IMR-90 (cell line): ENCODE measurements around the gene ZFP92. TPM values are rescaled to one million over a fixed set of nuclear protein-coding genes. Genes with fewer than 3 reads are reported as not detected.

Experiments used
- ATAC-seq: fragments of 200-7000 bp; cut with Tn5 transposase; 2 replicates; pipeline ENCODE4 v1.9.1; 2020; ENCODE audit warnings: low read depth, mild to moderate bottlenecking, moderate library complexity
- BruUV-seq: library from RNA; stranded (reverse); fragments of 400-500 nt; replicated peaks from 2 replicates; lab custom pipeline; 2021; lab: Mats Ljungman, UMichigan
- CTCF ChIA-PET: fragments of 300-600 bp; formaldehyde crosslinking; extraction: SDS; loops from one replicate; lab custom pipeline; 2021; ENCODE audit warnings: antibody characterized with exemption; lab: Yijun Ruan, JAX
- POLR2A ChIA-PET: fragments of 300-600 bp; sonication (Branson Sonifier 250); formaldehyde crosslinking; loops from one replicate; lab custom pipeline; 2022; ENCODE audit warnings: antibody characterized with exemption; ENCODE audit not compliant: unreplicated experiment; lab: Charles Lee
- DNase-seq: peaks from one replicate; pipeline ENCODE4 v3.0.0; 2013
- H2AFZ ChIP-seq: replicated peaks from 2 replicates; pipeline ENCODE3; 2013; ENCODE audit warnings: low read length, mild to moderate bottlenecking; ENCODE audit not compliant: poor library complexity
- H2AK5ac ChIP-seq: 2 replicates; pipeline ENCODE4 v1.6.1; 2013; ENCODE audit warnings: low read depth, low read length, inconsistent platforms
- H2AK9ac ChIP-seq: replicated peaks from 2 replicates; pipeline ENCODE3; 2013; ENCODE audit warnings: mild to moderate bottlenecking, low read depth, low read length, moderate library complexity; ENCODE audit not compliant: poor library complexity
- H2BK120ac ChIP-seq: 2 replicates; pipeline ENCODE4 v1.6.1; 2013; ENCODE audit warnings: low read depth, low read length, inconsistent platforms
- H2BK15ac ChIP-seq: 3 replicates; pipeline ENCODE4 v1.6.1; 2013; ENCODE audit warnings: low read depth, low read length, inconsistent platforms
- H2BK20ac ChIP-seq: 2 replicates; pipeline ENCODE4 v1.6.1; 2013; ENCODE audit warnings: low read depth, mild to moderate bottlenecking, inconsistent platforms, low read length, moderate library complexity
- H2BK5ac ChIP-seq: 2 replicates; pipeline ENCODE4 v1.6.1; 2013; ENCODE audit warnings: mild to moderate bottlenecking, low read depth, low read length, inconsistent platforms; ENCODE audit not compliant: poor library complexity, severe bottlenecking
- H3K14ac ChIP-seq: replicated peaks from 2 replicates; pipeline ENCODE4 v1.6.1; 2013; ENCODE audit warnings: low read depth, low read length, inconsistent platforms
- H3K18ac ChIP-seq: 2 replicates; pipeline ENCODE4 v1.6.1; 2013; ENCODE audit warnings: low read depth, low read length, control low read depth
- H3K23ac ChIP-seq: 2 replicates; pipeline ENCODE4 v1.6.1; 2013; ENCODE audit warnings: low read depth, low read length, inconsistent platforms
- H3K27ac ChIP-seq: 2 replicates; pipeline ENCODE4 v1.5.1; 2013; ENCODE audit warnings: mild to moderate bottlenecking, control low read depth, low read length; ENCODE audit not compliant: insufficient read depth
- H3K27me3 ChIP-seq: 2 replicates; pipeline ENCODE4 v1.6.1; 2013; ENCODE audit warnings: low read length; ENCODE audit not compliant: control insufficient read depth, insufficient read depth
- H3K36me3 ChIP-seq: 2 replicates; pipeline ENCODE4 v1.6.1; 2013; ENCODE audit warnings: low read length, mixed read lengths; ENCODE audit not compliant: control insufficient read depth, insufficient read depth
- H3K4ac ChIP-seq: 2 replicates; pipeline ENCODE4 v1.6.1; 2013; ENCODE audit warnings: low read depth, low read length, inconsistent platforms
- H3K4me1 ChIP-seq: 2 replicates; pipeline ENCODE4 v1.6.1; 2013; ENCODE audit warnings: low read length, mixed read lengths; ENCODE audit not compliant: control insufficient read depth, insufficient read depth
- H3K4me2 ChIP-seq: 2 replicates; pipeline ENCODE4 v1.6.1; 2013; ENCODE audit warnings: low read depth, mild to moderate bottlenecking, control low read depth, low read length, moderate library complexity
- H3K4me3 ChIP-seq: 2 replicates; pipeline ENCODE4 v1.5.1; 2013; ENCODE audit warnings: low read depth, mild to moderate bottlenecking, control low read depth, low read length, moderate library complexity; ENCODE audit not compliant: insufficient read depth
- H3K56ac ChIP-seq: 2 replicates; pipeline ENCODE4 v1.6.1; 2013; ENCODE audit warnings: low read length, inconsistent platforms; ENCODE audit not compliant: insufficient read depth; ENCODE audit errors: extremely low read depth
- H3K79me1 ChIP-seq, 2 experiments: 2 replicates each; pipeline ENCODE4 v1.6.1; 2013; ENCODE audit warnings: low read length in 2 of 2, inconsistent platforms in 1 of 2, low read depth in 1 of 2
- H3K9ac ChIP-seq: 2 replicates; pipeline ENCODE4 v1.6.1; 2013; ENCODE audit warnings: low read depth, low read length, control low read depth
- H3K9me1 ChIP-seq: 2 replicates; pipeline ENCODE4 v1.6.1; 2013; ENCODE audit warnings: low read length, inconsistent platforms; ENCODE audit not compliant: insufficient read depth
- H3K9me3 ChIP-seq: 2 replicates; pipeline ENCODE4 v1.6.1; 2013; ENCODE audit warnings: low read length; ENCODE audit not compliant: control insufficient read depth, insufficient read depth
- H4K20me1 ChIP-seq: 2 replicates; pipeline ENCODE4 v1.6.1; 2013; ENCODE audit warnings: low read length, inconsistent platforms; ENCODE audit not compliant: insufficient read depth
- H4K5ac ChIP-seq: 2 replicates; pipeline ENCODE4 v1.6.1; 2013; ENCODE audit warnings: mild to moderate bottlenecking, low read depth, low read length, control low read depth
- H4K8ac ChIP-seq, 2 experiments: 2 replicates each; pipeline ENCODE4 v1.6.1; 2013; ENCODE audit warnings: low read depth in 2 of 2, low read length in 2 of 2, control low read depth in 1 of 2, inconsistent platforms in 1 of 2
- H4K91ac ChIP-seq: 2 replicates; pipeline ENCODE4 v1.6.1; 2013; ENCODE audit warnings: low read depth, low read length, inconsistent platforms; ENCODE audit not compliant: insufficient read depth
- BHLHE40 ChIP-seq: fragments of 150-350 bp; IDR thresholded peaks from 2 replicates; pipeline ENCODE4 v1.6.1; 2016; ENCODE audit warnings: mild to moderate bottlenecking, low read depth, low read length
- CHD1 ChIP-seq: IDR thresholded peaks from 2 replicates; pipeline ENCODE4 v1.6.1; 2012; ENCODE audit warnings: low read depth, low read length, improper control_type of control experiment
- FOS ChIP-seq: fragments of 150-350 bp; IDR thresholded peaks from 2 replicates; pipeline ENCODE4 v1.6.1; 2016; ENCODE audit warnings: low read depth, low read length
- MAZ ChIP-seq: IDR thresholded peaks from 2 replicates; pipeline ENCODE4 v1.6.1; 2012; ENCODE audit warnings: low read depth, mild to moderate bottlenecking, low read length, improper control_type of control experiment, moderate library complexity, borderline replicate concordance
- MXI1 ChIP-seq: IDR thresholded peaks from 2 replicates; pipeline ENCODE4 v1.6.1; 2012; ENCODE audit warnings: low read depth, mild to moderate bottlenecking, low read length, moderate library complexity, borderline replicate concordance
- NFE2L2 ChIP-seq: fragments of 150-350 bp; IDR thresholded peaks from 2 replicates; pipeline ENCODE4 v1.6.1; 2016; ENCODE audit warnings: low read depth, mild to moderate bottlenecking, low read length
- RAD21 ChIP-seq: IDR thresholded peaks from 2 replicates; pipeline ENCODE4 v1.6.1; 2012; ENCODE audit warnings: low read length, improper control_type of control experiment
- RCOR1 ChIP-seq: IDR thresholded peaks from 2 replicates; pipeline ENCODE4 v1.6.1; 2012; ENCODE audit warnings: mild to moderate bottlenecking, low read length, improper control_type of control experiment; ENCODE audit not compliant: insufficient replicate concordance
- RFX5 ChIP-seq: IDR thresholded peaks from 2 replicates; pipeline ENCODE4 v1.8.0; 2012; ENCODE audit warnings: low read depth, mild to moderate bottlenecking, low read length, moderate library complexity
- SMC3 ChIP-seq: fragments of 150-350 bp; IDR thresholded peaks from 2 replicates; pipeline ENCODE4 v1.6.1; 2016; ENCODE audit warnings: low read depth, mild to moderate bottlenecking, antibody characterized with exemption, low read length, moderate library complexity
- WGBS, 2 experiments: methylation state at CpG; one replicate each; pipeline versions ENCODE4 v1.1.5 to v1.1.7; 2013; ENCODE audit warnings: missing lambda C conversion rate in 2 of 2; ENCODE audit not compliant: insufficient read length in 1 of 2; ENCODE audit errors: extremely low coverage in 2 of 2; 5-methylcytosine and 5-hydroxymethylcytosine counted together
- dilution Hi-C: fragments of 300-500 bp; cut with HindIII; formaldehyde crosslinking; loops from one replicate; pipeline ENCODE4 v1.14.3; 2018; ENCODE audit warnings: low sequenced_read_pairs; ENCODE audit not compliant: unreplicated experiment
- in situ Hi-C: fragments of 300-500 bp; cut with MboI; formaldehyde crosslinking; loops from 3 replicates; pipeline ENCODE4 v1.14.3; 2019; ENCODE audit warnings: low sequenced_read_pairs, inconsistent platforms, mixed read lengths
- intact Hi-C: fragments of 100-400 bp; cut with micrococcal nuclease; formaldehyde crosslinking; loops from 2 replicates; pipeline ENCODE4 v1.10.0; 2022
- polyA plus RNA-seq, 3 experiments: library from polyadenylated mRNA; depleted of rRNA; stranded (reverse); fragments of >200 nt; gene quantifications; 2 replicates each; pipeline ENCODE4 v1.2.3, GENCODE V29; 2012; ENCODE audit warnings: low replicate concordance in 1 of 3
- total RNA-seq: library from RNA; depleted of rRNA; stranded (reverse); fragments of >200 nt; gene quantifications from 2 replicates; pipeline ENCODE4 v1.2.3, GENCODE V29; 2012
- TF ChIP-seq, protein P1 (sequence below): fragments of 150-350 bp; IDR thresholded peaks from 2 replicates; pipeline ENCODE4 v1.6.1; 2016; ENCODE audit warnings: low read depth, mild to moderate bottlenecking, low read length, moderate library complexity, borderline replicate concordance
- TF ChIP-seq, protein P2 (sequence below): fragments of 150-350 bp; IDR thresholded peaks from 2 replicates; pipeline ENCODE4 v1.6.1; 2017; ENCODE audit warnings: mild to moderate bottlenecking, antibody characterized with exemption, low read length, low read depth

ZFP92 gene
- total and polyA plus RNA-seq, 2 of the 4 experiments (the other 2 are of a cell fraction) = under 0.01 to 0.03 TPM

DNA sequence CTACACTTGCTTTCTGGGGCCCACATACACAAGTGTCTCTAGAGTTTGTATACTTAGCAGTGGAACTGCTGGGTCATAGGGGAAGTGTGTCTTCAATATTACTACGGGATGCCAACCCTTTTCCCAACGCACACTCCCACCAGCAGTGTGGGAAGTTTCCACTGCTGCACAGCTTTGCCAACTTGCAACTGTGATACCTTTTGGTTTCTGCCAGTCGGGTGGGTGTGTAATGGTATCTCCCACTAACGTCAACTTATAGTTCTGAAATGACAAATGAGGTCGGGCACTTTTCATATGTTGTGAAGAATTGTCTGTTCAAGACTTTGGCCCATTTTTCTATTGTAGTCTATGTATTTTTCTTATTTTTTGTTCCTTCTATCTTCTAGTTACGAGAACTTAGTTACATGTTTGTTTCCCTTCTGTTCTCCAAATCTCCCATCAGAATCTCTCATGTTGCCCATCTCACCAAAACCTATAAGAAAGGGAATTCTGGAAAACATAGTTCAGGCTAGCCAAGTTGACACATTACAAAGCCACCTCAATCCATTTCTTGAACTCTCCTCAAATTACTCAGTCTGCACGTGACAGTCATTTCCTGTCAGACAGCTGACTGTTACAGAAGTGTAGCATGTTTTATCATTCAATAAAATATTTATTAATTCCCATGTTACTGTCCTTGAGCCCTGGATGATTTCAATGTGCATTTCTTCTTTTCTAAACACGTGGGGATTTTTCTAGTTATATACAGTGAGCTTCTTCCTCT lies 40.8 kb upstream of the ZFP92 start:
- Histone ChIP-seq H3K4ac (no peak overlapping the region), H3K9me3 (0 out of 2 replicates have a peak, but pooled peaks cover 2% of the 10 kb centered on the region), H3K4me1 (no peaks in the 10 kb centered on the region), H3K27me3 (peaks cover 8% of the 10 kb centered on the region), H3K9me1 (no peaks in the 10 kb centered on the region), H3K79me1 (no peaks in the 10 kb centered on the region), H2AK9ac (no peak overlapping the region), H2BK15ac (no peak overlapping the region), H3K9ac (no peak overlapping the region), H2BK20ac (no peak overlapping the region), H2BK120ac (no peak overlapping the region), H2AFZ (no peak overlapping the region), H4K91ac (no peak overlapping the region), H2BK5ac (no peak overlapping the region), H3K36me3 (no peaks in the 10 kb centered on the region), H3K4me2 (no peak overlapping the region), H2AK5ac (no peak overlapping the region), H3K4me3 (no peak overlapping the region), H4K20me1 (no peaks in the 10 kb centered on the region), H3K14ac (no peak overlapping the region), H3K27ac (no peak overlapping the region), H3K56ac (no peak overlapping the region), H3K18ac (no peak overlapping the region), H4K5ac (no peak overlapping the region), H4K8ac (no peak overlapping the region), H3K23ac (no peak overlapping the region)
- intact Hi-C loops = no loop called here
- dilution Hi-C loops = no loop called here
- DNase-seq (peak; percentile 4), ATAC-seq (no peak)
- WGBS, 2 experiments = no CpG with 5 or more reads among the region's 8 CpGs
- ChIA-PET CTCF (no interaction called here), POLR2A (no interaction called here)
- TF ChIP-seq, protein P1, sequence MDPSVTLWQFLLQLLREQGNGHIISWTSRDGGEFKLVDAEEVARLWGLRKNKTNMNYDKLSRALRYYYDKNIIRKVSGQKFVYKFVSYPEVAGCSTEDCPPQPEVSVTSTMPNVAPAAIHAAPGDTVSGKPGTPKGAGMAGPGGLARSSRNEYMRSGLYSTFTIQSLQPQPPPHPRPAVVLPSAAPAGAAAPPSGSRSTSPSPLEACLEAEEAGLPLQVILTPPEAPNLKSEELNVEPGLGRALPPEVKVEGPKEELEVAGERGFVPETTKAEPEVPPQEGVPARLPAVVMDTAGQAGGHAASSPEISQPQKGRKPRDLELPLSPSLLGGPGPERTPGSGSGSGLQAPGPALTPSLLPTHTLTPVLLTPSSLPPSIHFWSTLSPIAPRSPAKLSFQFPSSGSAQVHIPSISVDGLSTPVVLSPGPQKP = no peak
- TF ChIP-seq BHLHE40 (peak; percentile 58), NFE2L2 (no peak), CHD1 (no peak), RFX5 (no peak), FOS (no peak), MAZ (no peak), RAD21 (no peak), MXI1 (no peak), SMC3 (no peak), RCOR1 (no peak)
- TF ChIP-seq, protein P2, sequence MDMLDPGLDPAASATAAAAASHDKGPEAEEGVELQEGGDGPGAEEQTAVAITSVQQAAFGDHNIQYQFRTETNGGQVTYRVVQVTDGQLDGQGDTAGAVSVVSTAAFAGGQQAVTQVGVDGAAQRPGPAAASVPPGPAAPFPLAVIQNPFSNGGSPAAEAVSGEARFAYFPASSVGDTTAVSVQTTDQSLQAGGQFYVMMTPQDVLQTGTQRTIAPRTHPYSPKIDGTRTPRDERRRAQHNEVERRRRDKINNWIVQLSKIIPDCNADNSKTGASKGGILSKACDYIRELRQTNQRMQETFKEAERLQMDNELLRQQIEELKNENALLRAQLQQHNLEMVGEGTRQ = peak; percentile 39; the same call in 1 of the 2 replicates
- in situ Hi-C loops = no loop called here
- BruUV-seq = no TSS peak
